H1 (cell line): ENCODE data around the gene ANAPC7. TPM values are rescaled to one million over a fixed set of nuclear protein-coding genes. Genes with fewer than 3 reads are reported as not detected.

Source experiments
- CTCF ChIA-PET: fragments of 300-600 bp; sonication (Branson Sonifier 250); formaldehyde crosslinking; loops from one replicate; lab custom pipeline; 2021; ENCODE audit not compliant: partially characterized antibody; lab: Charles Lee
- POLR2A ChIA-PET: fragments of 300-600 bp; sonication (Branson Sonifier 250); formaldehyde crosslinking; loops from one replicate; lab custom pipeline; 2021; ENCODE audit warnings: inconsistent platforms; ENCODE audit not compliant: partially characterized antibody; lab: Charles Lee
- DNase-seq, 2 experiments: peaks; one replicate each; pipeline versions ENCODE4 v3.0.0 to v3.0.0-alpha.2; 2010 to 2022; ENCODE audit warnings: low spot score in 2 of 2, low read depth in 1 of 2, mixed read lengths in 1 of 2
- FAIRE-seq: peaks from 2 replicates; lab custom pipeline; 2011; peaks lifted over from hg19 to GRCh38; lab: Jason Lieb, UNC
- H2AFZ ChIP-seq: 2 replicates; pipeline ENCODE4 v1.8.1; 2012; ENCODE audit warnings: low read length, inconsistent platforms
- H2AK5ac ChIP-seq: 2 replicates; pipeline ENCODE4 v1.6.1; 2013; ENCODE audit warnings: low read depth, low read length
- H2BK120ac ChIP-seq: replicated peaks from 2 replicates; pipeline ENCODE3; 2013; ENCODE audit warnings: low read depth, low read length, inconsistent platforms
- H2BK12ac ChIP-seq: 2 replicates; pipeline ENCODE4 v1.6.1; 2013; ENCODE audit warnings: low read depth, low read length
- H2BK15ac ChIP-seq: 2 replicates; pipeline ENCODE4 v1.6.1; 2013; ENCODE audit warnings: low read length
- H2BK20ac ChIP-seq: 2 replicates; pipeline ENCODE4 v1.6.1; 2013; ENCODE audit warnings: low read length
- H2BK5ac ChIP-seq: 2 replicates; pipeline ENCODE4 v1.6.1; 2013; ENCODE audit warnings: low read depth, low read length
- H3K14ac ChIP-seq: 2 replicates; pipeline ENCODE4 v1.6.1; 2013; ENCODE audit warnings: inconsistent platforms; ENCODE audit not compliant: insufficient read length
- H3K18ac ChIP-seq: 2 replicates; pipeline ENCODE4 v1.6.1; 2013; ENCODE audit warnings: low read length; ENCODE audit errors: extremely low read depth
- H3K23ac ChIP-seq: 2 replicates; pipeline ENCODE4 v1.6.1; 2013; ENCODE audit warnings: inconsistent platforms; ENCODE audit not compliant: insufficient read length
- H3K23me2 ChIP-seq: 2 replicates; pipeline ENCODE4 v1.6.1; 2013; ENCODE audit warnings: low read depth, low read length
- H3K27ac ChIP-seq: 2 replicates; pipeline ENCODE4 v1.6.1; 2011; ENCODE audit warnings: low read depth, low read length, inconsistent platforms
- H3K27me3 ChIP-seq, 4 experiments: replicated peaks in 1 of 4; 1 replicate in 1 of 4; 2 replicates in 3 of 4; pipeline versions ENCODE4 v1.6.1 to v1.8.1; 2011 to 2013; ENCODE audit warnings: low read length in 3 of 4, mild to moderate bottlenecking in 3 of 4, inconsistent platforms in 2 of 4, mixed read lengths in 2 of 4, moderate library complexity in 1 of 4; ENCODE audit not compliant: control insufficient read depth in 3 of 4, insufficient read depth in 3 of 4; ENCODE audit errors: extremely low read depth in 1 of 4
- H3K36me3 ChIP-seq, 4 experiments: 2 replicates each; pipeline versions ENCODE4 v1.6.1 to v1.8.1; 2011 to 2013; ENCODE audit warnings: mild to moderate bottlenecking in 4 of 4, low read length in 3 of 4, moderate library complexity in 2 of 4, control low read depth in 1 of 4, inconsistent platforms in 1 of 4; ENCODE audit not compliant: insufficient read depth in 4 of 4, control insufficient read depth in 2 of 4
- H3K4ac ChIP-seq: replicated peaks from 2 replicates; pipeline ENCODE3; 2013; ENCODE audit warnings: low read length, low read depth, mixed read lengths, inconsistent platforms; ENCODE audit not compliant: insufficient read length
- H3K4me1 ChIP-seq, 4 experiments: replicated peaks in 1 of 4; 1 replicate in 1 of 4; 2 replicates in 3 of 4; pipeline versions ENCODE4 v1.6.1 to v1.8.1; 2011 to 2013; ENCODE audit warnings: low read length in 3 of 4, inconsistent platforms in 2 of 4, mixed read lengths in 1 of 4; ENCODE audit not compliant: insufficient read depth in 4 of 4, control insufficient read depth in 3 of 4
- H3K4me2 ChIP-seq, 2 experiments: 2 replicates each; pipeline versions ENCODE4 v1.6.1 to v1.8.1; 2011 to 2013; ENCODE audit warnings: low read depth in 2 of 2, low read length in 2 of 2, control low read depth in 1 of 2, inconsistent platforms in 1 of 2, mild to moderate bottlenecking in 1 of 2; ENCODE audit not compliant: insufficient read depth in 1 of 2
- H3K4me3 ChIP-seq, 4 experiments: fragments of 200-600, 300-600 bp in 1 of 4; sonication (generic), shearing (Covaris generic), sonication (Bioruptor Twin) in 1 of 4; 2 replicates each; pipeline versions ENCODE4 v1.5.1 to v1.8.1; 2011 to 2016; ENCODE audit warnings: low read length in 4 of 4, low read depth in 3 of 4, control low read depth in 2 of 4, inconsistent platforms in 2 of 4, mild to moderate bottlenecking in 2 of 4, mixed read lengths in 1 of 4, moderate library complexity in 1 of 4; ENCODE audit not compliant: insufficient read depth in 2 of 4; ENCODE audit errors: extremely low read depth in 1 of 4
- H3K56ac ChIP-seq: replicated peaks from 2 replicates; pipeline ENCODE3; 2013; ENCODE audit warnings: low read depth, mild to moderate bottlenecking, mixed read lengths, low read length, inconsistent platforms; ENCODE audit not compliant: insufficient read length
- H3K79me1 ChIP-seq: 2 replicates; pipeline ENCODE4 v1.6.1; 2013; ENCODE audit warnings: low read depth, low read length, control low read depth
- H3K79me2 ChIP-seq, 2 experiments: 2 replicates each; pipeline versions ENCODE4 v1.6.1 to v1.8.1; 2012 to 2013; ENCODE audit warnings: low read length in 2 of 2, mild to moderate bottlenecking in 2 of 2, inconsistent platforms in 1 of 2; ENCODE audit not compliant: insufficient read depth in 2 of 2, control insufficient read depth in 1 of 2
- H3K9ac ChIP-seq, 4 experiments: replicated peaks in 1 of 4; 1 replicate in 1 of 4; 2 replicates in 3 of 4; pipeline versions ENCODE4 v1.6.1 to v1.8.1; 2011 to 2013; ENCODE audit warnings: low read depth in 3 of 4, low read length in 3 of 4, control low read depth in 2 of 4, mild to moderate bottlenecking in 2 of 4, moderate library complexity in 2 of 4, inconsistent platforms in 1 of 4; ENCODE audit errors: extremely low read depth in 1 of 4
- H3K9me3 ChIP-seq, 2 experiments: 2 replicates each; pipeline versions ENCODE4 v1.6.1 to v1.8.1; 2012 to 2013; ENCODE audit warnings: mild to moderate bottlenecking in 2 of 2, moderate library complexity in 2 of 2, control low read depth in 1 of 2, inconsistent platforms in 1 of 2, low read depth in 1 of 2, low read length in 1 of 2, mixed read lengths in 1 of 2; ENCODE audit not compliant: insufficient read depth in 2 of 2
- H4K20me1 ChIP-seq, 2 experiments: replicated peaks in 1 of 2; 2 replicates each; pipeline versions ENCODE3 to v1.8.1; 2011 to 2013; ENCODE audit warnings: inconsistent platforms in 2 of 2, low read length in 2 of 2, mild to moderate bottlenecking in 1 of 2; ENCODE audit not compliant: insufficient read depth in 2 of 2, control insufficient read depth in 1 of 2
- H4K5ac ChIP-seq: 2 replicates; pipeline ENCODE4 v1.6.1; 2013; ENCODE audit warnings: low read length, low read depth, mixed read lengths, inconsistent platforms; ENCODE audit not compliant: insufficient read length
- H4K8ac ChIP-seq: 2 replicates; pipeline ENCODE4 v1.8.0; 2013; ENCODE audit warnings: mild to moderate bottlenecking, moderate library complexity, low read length, inconsistent platforms; ENCODE audit not compliant: insufficient read depth; ENCODE audit errors: extremely low read depth
- H4K91ac ChIP-seq: replicated peaks from 2 replicates; pipeline ENCODE3; 2013; ENCODE audit warnings: low read length, mixed read lengths, inconsistent platforms; ENCODE audit not compliant: insufficient read length
- POLR2A ChIP-seq, 2 experiments: IDR thresholded peaks; 1 replicate in 1 of 2; 2 replicates in 1 of 2; pipeline ENCODE4 v1.6.1; 2011; ENCODE audit warnings: low read depth in 2 of 2, low read length in 2 of 2, mild to moderate bottlenecking in 2 of 2; ENCODE audit errors: control extremely low read depth in 1 of 2
- TCF12 ChIP-seq: IDR thresholded peaks from 2 replicates; pipeline ENCODE4 v1.6.1; 2011; ENCODE audit warnings: low read depth, mild to moderate bottlenecking, low read length
- WGBS, 2 experiments: shearing (Covaris generic) in 1 of 2; methylation state at CpG; one replicate each; pipeline versions ENCODE4 v1.1.6 to v1.1.7; 2013 to 2015; ENCODE audit warnings: low lambda C conversion rate in 2 of 2, mixed read lengths in 2 of 2, inconsistent platforms in 1 of 2, low coverage in 1 of 2, missing lambda C conversion rate in 1 of 2; ENCODE audit not compliant: insufficient replicate concordance in 2 of 2, insufficient coverage in 1 of 2, insufficient read length in 1 of 2; ENCODE audit errors: extremely low coverage in 1 of 2, missing lambda C conversion rate in 1 of 2; 5-methylcytosine and 5-hydroxymethylcytosine counted together
- polyA plus RNA-seq, 7 experiments: library from polyadenylated mRNA; depleted of rRNA in 3 of 7; stranded (reverse) in 5 of 7; unstranded in 2 of 7; fragments of >200 nt in 5 of 7; fragments of 200-250 nt in 2 of 7; gene quantifications; 1 replicate in 5 of 7; 2 replicates in 1 of 7; 4 replicates in 1 of 7; pipeline versions ENCODE4 v1.2.1 to v1.2.3, GENCODE V29; 2011 to 2013; ENCODE audit warnings: missing spikeins in 2 of 7, mixed read lengths in 2 of 7
- total RNA-seq: library from RNA; stranded (reverse); fragmentation: NEBNext Ultra II Directional; extraction: Animal tissue kit (Norgen Biotek cat#: 25700); gene quantifications from 2 replicates; pipeline ENCODE4 v1.2.1, GENCODE V29; 2021

The ANAPC7 gene
- total and polyA plus RNA-seq, 2 of the 8 experiments (the other 6 are each of a cell fraction or from before 2014, with no cell fraction given), result 72.8 to 105 TPM

- no peak overlapping the region for H3K18ac ChIP-seq
- H3K56ac ChIP-seq, result no peak overlapping the region
- H2BK5ac ChIP-seq, result no peak overlapping the region; the same call in 1 of the 2 replicates
- no peak overlapping the region for H3K23ac ChIP-seq
- H3K27me3 ChIP-seq, result no peaks in the 10 kb centered on the region
- H4K5ac ChIP-seq, result no peak overlapping the region
- H3K36me3 ChIP-seq, result peaks cover 26 to 51% (median 44%) of the 10 kb centered on the region in 4 experiments
- no peak for FAIRE-seq
- H2BK15ac ChIP-seq, result no peak overlapping the region
- no peak overlapping the region for H4K91ac ChIP-seq
- no peak overlapping the region for H2BK120ac ChIP-seq
- TF ChIP-seq TCF12 (no peak), POLR2A (IDR thresholded peaks at IDR 0.05; ENCODE audit: control extremely low read depth in 1 of 2, low read depth in 2 of 2, low read length in 2 of 2) (peak in 1 of 2 experiments; percentile 7; a peak in 1 of 3 replicates)
- TF ChIP-seq, all 59 proteins: peak for 1
- no peak overlapping the region for H3K4me3 ChIP-seq
- H3K9me3 ChIP-seq, result no peaks in the 10 kb centered on the region
- peaks cover 0 to 12% of the 10 kb centered on the region in 2 experiments for H4K20me1 ChIP-seq
- WGBS, 2 experiments, result 92% methylated on average over 13 of the region's 13 CpGs; no CpG with 5 or more reads in 1 of the 2 experiments
- no peaks in the 10 kb centered on the region; a peak in 1 of 7 replicates for H3K4me1 ChIP-seq
- ChIA-PET POLR2A (interaction anchor here (0.6 to 6.7 kb wide), 14 partner anchors 8 to 292 kb away, joined by 3 to 69 read pairs (median 4); partner anchors contain the start of genes ANAPC7, FAM216A and GPN3), CTCF (interaction anchor here (0.5 to 2.4 kb wide), 5 partner anchors 12 to 273 kb away, joined by 3 to 10 read pairs (median 3); no protein-coding TSS in a partner anchor)
- H3K4ac ChIP-seq, result no peak overlapping the region
- H2AK5ac ChIP-seq, result no peak overlapping the region
- H2AFZ ChIP-seq, result no peak overlapping the region
- no peaks in the 10 kb centered on the region; the same call in 1 of the 2 replicates for H3K79me1 ChIP-seq
- no peak for DNase-seq
- H3K27ac ChIP-seq, result no peak overlapping the region; the same call in 1 of the 2 replicates
- H3K79me2 ChIP-seq, result no peaks in the 10 kb centered on the region
- no peak overlapping the region for H4K8ac ChIP-seq
- no peak overlapping the region for H2BK20ac ChIP-seq
- no peaks in the 10 kb centered on the region for H3K23me2 ChIP-seq
- H2BK12ac ChIP-seq, result no peak overlapping the region
- H3K9ac ChIP-seq, result no peak overlapping the region
- H3K4me2 ChIP-seq, result no peak overlapping the region
- no peak overlapping the region for H3K14ac ChIP-seq
These were observed 32.0 kb downstream of the ANAPC7 start for GRCh38 chr12:110371408-110372055.
